AG04449 (cell line): ENCODE results near the gene CPEB3.

ENCODE experiments used
- CTCF ChIA-PET: fragments of 350-600 bp; formaldehyde crosslinking; extraction: SDS; loops from one replicate; lab custom pipeline; 2021; ENCODE audit warnings: antibody characterized with exemption; lab: Yijun Ruan, JAX
- POLR2A ChIA-PET: fragments of 400-600, 350-600 bp; formaldehyde crosslinking; extraction: SDS; loops from one replicate; lab custom pipeline; 2020; ENCODE audit warnings: antibody characterized with exemption, inconsistent platforms; lab: Yijun Ruan, JAX
- DNase-seq: peaks from one replicate; pipeline ENCODE4 v3.0.0-alpha.2; 2010; ENCODE audit warnings: low read depth, low spot score
- H3K4me3 ChIP-seq: 2 replicates; pipeline ENCODE4 v1.5.1; 2011; ENCODE audit warnings: low read depth, mild to moderate bottlenecking, control low read depth, low read length
- TF ChIP-seq, protein P1 (sequence below): IDR thresholded peaks from one replicate; pipeline ENCODE4 v1.5.1; 2011; ENCODE audit warnings: mild to moderate bottlenecking, moderate library complexity, low read length, control low read depth, inconsistent platforms; ENCODE audit not compliant: insufficient read depth; ENCODE audit errors: missing control alignments

Gene CPEB3

DNA sequence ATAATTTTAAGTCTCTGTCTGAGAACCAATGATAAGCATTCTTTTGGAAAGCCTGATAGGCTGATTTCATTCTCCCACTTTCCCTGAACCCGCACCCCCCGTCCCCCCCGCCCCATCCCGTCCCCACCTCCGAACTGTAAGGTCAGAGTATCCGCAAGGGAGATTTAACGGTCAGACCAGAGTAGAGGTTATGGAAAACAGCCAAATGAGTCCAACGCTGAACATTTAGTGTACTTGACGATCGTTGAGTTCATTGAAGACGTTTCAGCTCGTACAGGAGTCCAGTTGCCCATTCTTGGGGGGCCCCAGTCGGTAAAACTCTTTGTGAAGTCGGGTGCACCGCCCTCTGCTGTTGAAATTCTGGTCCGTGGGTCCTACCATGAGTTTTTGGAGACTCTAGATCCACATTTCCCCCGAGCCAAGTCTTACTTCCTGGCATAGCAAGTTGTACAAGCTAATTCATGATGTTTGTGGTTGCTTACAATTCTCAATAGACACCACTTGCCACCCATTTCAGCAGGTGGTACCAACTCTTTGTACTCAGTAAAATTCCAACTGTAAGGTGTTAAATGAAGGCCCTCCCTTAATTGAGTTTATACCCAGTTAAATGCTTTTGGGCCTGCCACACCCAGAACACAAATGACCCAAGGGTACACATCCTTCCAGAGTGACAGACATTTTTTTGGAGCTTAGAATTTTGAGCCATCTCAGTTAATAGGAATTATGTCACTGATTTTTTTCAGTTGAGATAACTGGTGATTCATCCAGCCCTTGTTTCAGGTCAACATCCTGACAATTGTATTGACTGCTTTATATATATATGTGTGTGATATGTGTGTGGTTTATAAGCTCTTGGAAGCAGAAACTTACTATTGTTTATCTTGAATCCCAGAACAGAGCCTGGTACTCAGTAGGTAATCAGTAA, 1.3 kb upstream of the CPEB3 start:
- POLR2A ChIA-PET, result interaction anchor here (0.7 kb wide), 1 partner anchor 142 kb away, joined by 3 read pairs; no protein-coding TSS in a partner anchor
- CTCF ChIA-PET, result interaction anchor here (0.9 to 5.8 kb wide), 17 partner anchors 8 to 211 kb away, joined by 3 to 103 read pairs (median 5); no protein-coding TSS in a partner anchor
- peak overlapping the region; percentile 97 for H3K4me3 ChIP-seq
- peak; percentile 12 for DNase-seq
- TF ChIP-seq, protein P1, sequence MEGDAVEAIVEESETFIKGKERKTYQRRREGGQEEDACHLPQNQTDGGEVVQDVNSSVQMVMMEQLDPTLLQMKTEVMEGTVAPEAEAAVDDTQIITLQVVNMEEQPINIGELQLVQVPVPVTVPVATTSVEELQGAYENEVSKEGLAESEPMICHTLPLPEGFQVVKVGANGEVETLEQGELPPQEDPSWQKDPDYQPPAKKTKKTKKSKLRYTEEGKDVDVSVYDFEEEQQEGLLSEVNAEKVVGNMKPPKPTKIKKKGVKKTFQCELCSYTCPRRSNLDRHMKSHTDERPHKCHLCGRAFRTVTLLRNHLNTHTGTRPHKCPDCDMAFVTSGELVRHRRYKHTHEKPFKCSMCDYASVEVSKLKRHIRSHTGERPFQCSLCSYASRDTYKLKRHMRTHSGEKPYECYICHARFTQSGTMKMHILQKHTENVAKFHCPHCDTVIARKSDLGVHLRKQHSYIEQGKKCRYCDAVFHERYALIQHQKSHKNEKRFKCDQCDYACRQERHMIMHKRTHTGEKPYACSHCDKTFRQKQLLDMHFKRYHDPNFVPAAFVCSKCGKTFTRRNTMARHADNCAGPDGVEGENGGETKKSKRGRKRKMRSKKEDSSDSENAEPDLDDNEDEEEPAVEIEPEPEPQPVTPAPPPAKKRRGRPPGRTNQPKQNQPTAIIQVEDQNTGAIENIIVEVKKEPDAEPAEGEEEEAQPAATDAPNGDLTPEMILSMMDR, result peak; percentile 56

GRCh38 chr10:92291616-92291865, 663 bp upstream of the CPEB3 start:
- TF ChIP-seq, protein P1, result no peak
- POLR2A ChIA-PET, result interaction anchor here (0.7 to 0.8 kb wide), 2 partner anchors 16 to 168 kb away, joined by 3 to 4 read pairs; no protein-coding TSS in a partner anchor
- no peak for DNase-seq
- CTCF ChIA-PET, result interaction anchor here (0.8 to 5.8 kb wide), 19 partner anchors 9 to 302 kb away, joined by 3 to 103 read pairs (median 5); no protein-coding TSS in a partner anchor
- peak overlapping the region; percentile 97 for H3K4me3 ChIP-seq

DNA sequence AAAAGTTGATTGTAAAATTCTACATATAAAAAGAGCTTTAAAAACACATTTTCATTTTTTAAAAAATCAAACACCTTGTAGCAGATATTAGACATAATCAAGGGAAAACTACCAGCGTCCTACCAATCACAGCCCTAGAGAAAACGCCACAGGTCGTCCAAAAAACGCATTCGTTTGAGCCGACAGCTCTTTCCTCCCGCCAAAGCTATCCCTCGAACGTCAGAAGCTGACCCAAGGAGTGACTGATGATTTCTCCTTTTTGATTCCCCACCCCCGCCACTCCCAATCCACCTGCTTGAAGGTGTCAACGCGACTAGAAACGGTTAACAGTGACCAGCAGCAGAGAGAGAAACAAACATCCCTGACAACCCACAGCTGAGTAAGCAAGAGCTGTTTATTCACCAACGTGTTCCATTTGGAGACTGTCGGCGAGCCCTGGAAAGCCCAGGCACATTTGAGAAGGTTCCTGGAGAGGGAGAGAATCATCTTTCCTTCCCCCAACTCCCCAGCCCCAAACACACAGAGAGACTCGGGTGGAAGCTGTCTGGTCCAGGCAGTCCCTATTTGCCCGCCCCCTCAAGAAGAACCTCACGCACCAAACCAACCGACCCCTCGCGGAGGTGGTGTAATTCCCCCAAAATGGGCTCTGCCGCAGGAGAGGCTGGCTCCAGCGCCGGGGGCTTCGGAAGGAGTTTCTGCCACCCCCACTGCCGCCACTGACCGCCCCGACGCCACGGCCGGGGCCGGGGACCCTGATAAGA, 622 bp downstream of the CPEB3 start:
- peak overlapping the region; percentile 97 for H3K4me3 ChIP-seq
- ChIA-PET CTCF (interaction anchor here (0.7 to 5.8 kb wide), 13 partner anchors 7 to 301 kb away, joined by 3 to 103 read pairs (median 4); no protein-coding TSS in a partner anchor), POLR2A (interaction anchor here (0.8 to 1.2 kb wide), 3 partner anchors 9 to 82 kb away, joined by 3 to 5 read pairs (median 3); no protein-coding TSS in a partner anchor)
- TF ChIP-seq, protein P1, result no peak
- DNase-seq, result no peak

- ChIA-PET POLR2A (no interaction called here), CTCF (interaction anchor here (1.1 kb wide), 1 partner anchor 9 kb away, joined by 4 read pairs; no protein-coding TSS in a partner anchor)
- TF ChIP-seq, protein P1, result no peak
- H3K4me3 ChIP-seq, result no peak overlapping the region
- DNase-seq, result no peak
These were observed 6.7 kb downstream of the CPEB3 start for GRCh38 chr10:92284112-92284704.

DNA sequence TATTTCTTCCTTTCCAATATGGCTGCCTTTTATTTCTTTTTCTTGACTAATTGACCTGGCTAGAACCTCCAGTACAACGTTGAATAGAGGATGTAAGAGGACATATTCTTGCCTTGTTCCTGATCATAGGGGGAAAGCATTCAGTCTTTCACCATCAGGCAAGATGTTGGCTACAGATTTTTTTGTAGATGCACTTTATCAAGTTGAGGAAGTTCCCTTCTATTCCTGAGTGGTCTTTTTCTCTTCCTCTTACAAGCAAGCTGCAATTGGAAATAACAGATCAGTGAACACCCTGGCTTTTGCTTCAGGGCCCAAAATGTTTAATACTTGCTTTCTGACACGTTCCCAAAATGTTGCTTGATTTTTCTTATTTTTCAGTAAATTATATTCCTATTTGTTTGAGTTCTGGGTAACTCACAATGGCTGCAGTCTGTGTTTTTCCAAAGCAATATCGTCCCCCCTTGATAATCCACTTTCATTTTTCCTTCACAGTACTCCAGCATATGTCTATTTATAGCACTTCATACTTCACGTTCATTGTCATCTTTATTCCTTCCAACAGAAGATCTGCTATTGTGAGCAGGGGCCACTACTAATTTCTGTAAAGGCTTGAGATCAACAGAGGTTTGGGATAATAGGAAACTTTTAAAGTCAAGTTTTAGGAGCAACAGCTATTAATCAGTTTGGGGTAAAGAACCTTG, 11.7 kb downstream of the CPEB3 start:
- ChIA-PET CTCF (no interaction called here), POLR2A (no interaction called here)
- H3K4me3 ChIP-seq, result no peak overlapping the region
- DNase-seq, result no peak
- TF ChIP-seq, protein P1, result no peak
